HCT116 (cell line): ENCODE measurements around the gene CFI.

ENCODE experiments used
- CTCF ChIP-seq, 3 experiments: fragments of 200-600 bp in 1 of 3; sonication (generic) in 1 of 3; IDR thresholded peaks in 2 of 3; conservative IDR thresholded peaks in 1 of 3; 2 replicates each; pipeline ENCODE4 v1.5.1; 2012 to 2017; ENCODE audit warnings: low read depth in 2 of 3, low read length in 2 of 3, antibody characterized with exemption in 1 of 3, borderline replicate concordance in 1 of 3, control low read depth in 1 of 3, mild to moderate bottlenecking in 1 of 3, mixed read lengths in 1 of 3, mixed run types in 1 of 3, moderate library complexity in 1 of 3; ENCODE audit not compliant: insufficient read depth in 1 of 3
- EZH2 ChIP-seq: fragments of 200-600 bp; sonication (generic); IDR thresholded peaks from 2 replicates; pipeline ENCODE4 v1.6.1; 2017; ENCODE audit warnings: antibody characterized with exemption, mixed run types
- REST ChIP-seq: IDR thresholded peaks from 2 replicates; pipeline ENCODE4 v1.6.1; 2012; ENCODE audit warnings: low read depth
- SP1 ChIP-seq: IDR thresholded peaks from 2 replicates; pipeline ENCODE4 v1.6.1; 2012; ENCODE audit warnings: low read depth

- TF ChIP-seq SP1 = no peak
- TF ChIP-seq REST = no peak
- no peak for TF ChIP-seq CTCF (IDR thresholded peaks at IDR 0.05 in 2 of 3, conservative IDR thresholded peaks at IDR 0.05 in 1 of 3; ENCODE audit: borderline replicate concordance in 1 of 3, insufficient read depth in 1 of 3, low read depth in 2 of 3, low read length in 2 of 3)
- TF ChIP-seq EZH2 = no peak
These were observed 46.7 kb upstream of the CFI start for GRCh38 chr4:109848501-109848900.
